ENCODE measurements around the gene MED15. TPM values are rescaled to one million over a fixed set of nuclear protein-coding genes. Genes with fewer than 3 reads are reported as not detected.

Gene MED15
- total and polyA plus RNA-seq, 2 experiments from 2014 or later, result 29.2 to 43.5 TPM

DNA sequence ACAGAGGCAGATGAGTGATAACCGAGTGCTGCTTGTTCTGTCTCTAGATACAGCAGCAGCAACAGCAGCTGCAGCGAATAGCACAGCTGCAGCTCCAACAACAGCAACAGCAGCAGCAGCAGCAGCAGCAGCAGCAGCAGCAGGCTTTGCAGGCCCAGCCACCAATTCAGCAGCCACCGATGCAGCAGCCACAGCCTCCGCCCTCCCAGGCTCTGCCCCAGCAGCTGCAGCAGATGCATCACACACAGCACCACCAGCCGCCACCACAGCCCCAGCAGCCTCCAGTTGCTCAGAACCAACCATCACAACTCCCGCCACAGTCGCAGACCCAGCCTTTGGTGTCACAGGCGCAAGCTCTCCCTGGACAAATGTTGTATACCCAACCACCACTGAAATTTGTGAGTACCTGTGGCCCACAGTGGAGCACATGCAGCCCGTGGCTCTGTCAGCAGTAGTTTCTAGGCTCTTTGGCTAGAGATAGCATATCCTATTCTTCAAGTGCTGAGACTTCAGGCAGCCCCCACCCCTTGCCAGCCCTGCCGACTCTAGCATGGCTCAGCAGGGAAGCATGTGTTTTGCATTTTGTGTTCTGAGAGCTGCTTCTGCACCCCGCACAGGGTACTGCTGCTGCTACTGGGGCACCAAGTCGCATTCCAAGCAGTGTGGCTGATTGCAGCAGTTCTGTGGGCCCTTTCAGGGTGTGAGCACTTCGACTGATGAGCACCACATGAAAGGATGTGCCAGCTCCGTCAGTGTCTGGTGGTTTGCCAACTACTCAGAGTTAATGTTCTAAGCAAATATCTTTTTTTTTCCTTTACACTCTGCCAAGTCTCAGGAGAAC lies 59.2 kb downstream of the MED15 start (continued):
- TF ChIP-seq, protein P1, sequence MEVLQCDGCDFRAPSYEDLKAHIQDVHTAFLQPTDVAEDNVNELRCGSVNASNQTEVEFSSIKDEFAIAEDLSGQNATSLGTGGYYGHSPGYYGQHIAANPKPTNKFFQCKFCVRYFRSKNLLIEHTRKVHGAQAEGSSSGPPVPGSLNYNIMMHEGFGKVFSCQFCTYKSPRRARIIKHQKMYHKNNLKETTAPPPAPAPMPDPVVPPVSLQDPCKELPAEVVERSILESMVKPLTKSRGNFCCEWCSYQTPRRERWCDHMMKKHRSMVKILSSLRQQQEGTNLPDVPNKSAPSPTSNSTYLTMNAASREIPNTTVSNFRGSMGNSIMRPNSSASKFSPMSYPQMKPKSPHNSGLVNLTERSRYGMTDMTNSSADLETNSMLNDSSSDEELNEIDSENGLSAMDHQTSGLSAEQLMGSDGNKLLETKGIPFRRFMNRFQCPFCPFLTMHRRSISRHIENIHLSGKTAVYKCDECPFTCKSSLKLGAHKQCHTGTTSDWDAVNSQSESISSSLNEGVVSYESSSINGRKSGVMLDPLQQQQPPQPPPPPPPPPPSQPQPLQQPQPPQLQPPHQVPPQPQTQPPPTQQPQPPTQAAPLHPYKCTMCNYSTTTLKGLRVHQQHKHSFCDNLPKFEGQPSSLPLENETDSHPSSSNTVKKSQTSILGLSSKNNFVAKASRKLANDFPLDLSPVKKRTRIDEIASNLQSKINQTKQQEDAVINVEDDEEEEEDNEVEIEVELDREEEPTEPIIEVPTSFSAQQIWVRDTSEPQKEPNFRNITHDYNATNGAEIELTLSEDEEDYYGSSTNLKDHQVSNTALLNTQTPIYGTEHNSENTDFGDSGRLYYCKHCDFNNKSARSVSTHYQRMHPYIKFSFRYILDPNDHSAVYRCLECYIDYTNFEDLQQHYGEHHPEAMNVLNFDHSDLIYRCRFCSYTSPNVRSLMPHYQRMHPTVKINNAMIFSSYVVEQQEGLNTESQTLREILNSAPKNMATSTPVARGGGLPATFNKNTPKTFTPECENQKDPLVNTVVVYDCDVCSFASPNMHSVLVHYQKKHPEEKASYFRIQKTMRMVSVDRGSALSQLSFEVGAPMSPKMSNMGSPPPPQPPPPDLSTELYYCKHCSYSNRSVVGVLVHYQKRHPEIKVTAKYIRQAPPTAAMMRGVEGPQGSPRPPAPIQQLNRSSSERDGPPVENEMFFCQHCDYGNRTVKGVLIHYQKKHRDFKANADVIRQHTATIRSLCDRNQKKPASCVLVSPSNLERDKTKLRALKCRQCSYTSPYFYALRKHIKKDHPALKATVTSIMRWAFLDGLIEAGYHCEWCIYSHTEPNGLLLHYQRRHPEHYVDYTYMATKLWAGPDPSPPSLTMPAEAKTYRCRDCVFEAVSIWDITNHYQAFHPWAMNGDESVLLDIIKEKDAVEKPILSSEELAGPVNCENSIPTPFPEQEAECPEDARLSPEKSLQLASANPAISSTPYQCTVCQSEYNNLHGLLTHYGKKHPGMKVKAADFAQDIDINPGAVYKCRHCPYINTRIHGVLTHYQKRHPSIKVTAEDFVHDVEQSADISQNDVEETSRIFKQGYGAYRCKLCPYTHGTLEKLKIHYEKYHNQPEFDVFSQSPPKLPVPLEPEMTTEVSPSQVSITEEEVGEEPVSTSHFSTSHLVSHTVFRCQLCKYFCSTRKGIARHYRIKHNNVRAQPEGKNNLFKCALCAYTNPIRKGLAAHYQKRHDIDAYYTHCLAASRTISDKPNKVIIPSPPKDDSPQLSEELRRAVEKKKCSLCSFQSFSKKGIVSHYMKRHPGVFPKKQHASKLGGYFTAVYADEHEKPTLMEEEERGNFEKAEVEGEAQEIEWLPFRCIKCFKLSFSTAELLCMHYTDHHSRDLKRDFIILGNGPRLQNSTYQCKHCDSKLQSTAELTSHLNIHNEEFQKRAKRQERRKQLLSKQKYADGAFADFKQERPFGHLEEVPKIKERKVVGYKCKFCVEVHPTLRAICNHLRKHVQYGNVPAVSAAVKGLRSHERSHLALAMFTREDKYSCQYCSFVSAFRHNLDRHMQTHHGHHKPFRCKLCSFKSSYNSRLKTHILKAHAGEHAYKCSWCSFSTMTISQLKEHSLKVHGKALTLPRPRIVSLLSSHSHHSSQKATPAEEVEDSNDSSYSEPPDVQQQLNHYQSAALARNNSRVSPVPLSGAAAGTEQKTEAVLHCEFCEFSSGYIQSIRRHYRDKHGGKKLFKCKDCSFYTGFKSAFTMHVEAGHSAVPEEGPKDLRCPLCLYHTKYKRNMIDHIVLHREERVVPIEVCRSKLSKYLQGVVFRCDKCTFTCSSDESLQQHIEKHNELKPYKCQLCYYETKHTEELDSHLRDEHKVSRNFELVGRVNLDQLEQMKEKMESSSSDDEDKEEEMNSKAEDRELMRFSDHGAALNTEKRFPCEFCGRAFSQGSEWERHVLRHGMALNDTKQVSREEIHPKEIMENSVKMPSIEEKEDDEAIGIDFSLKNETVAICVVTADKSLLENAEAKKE (CRISPR knock-in tag; IDR thresholded peaks at IDR 0.05), result no peak
- TF ChIP-seq, protein P2, sequence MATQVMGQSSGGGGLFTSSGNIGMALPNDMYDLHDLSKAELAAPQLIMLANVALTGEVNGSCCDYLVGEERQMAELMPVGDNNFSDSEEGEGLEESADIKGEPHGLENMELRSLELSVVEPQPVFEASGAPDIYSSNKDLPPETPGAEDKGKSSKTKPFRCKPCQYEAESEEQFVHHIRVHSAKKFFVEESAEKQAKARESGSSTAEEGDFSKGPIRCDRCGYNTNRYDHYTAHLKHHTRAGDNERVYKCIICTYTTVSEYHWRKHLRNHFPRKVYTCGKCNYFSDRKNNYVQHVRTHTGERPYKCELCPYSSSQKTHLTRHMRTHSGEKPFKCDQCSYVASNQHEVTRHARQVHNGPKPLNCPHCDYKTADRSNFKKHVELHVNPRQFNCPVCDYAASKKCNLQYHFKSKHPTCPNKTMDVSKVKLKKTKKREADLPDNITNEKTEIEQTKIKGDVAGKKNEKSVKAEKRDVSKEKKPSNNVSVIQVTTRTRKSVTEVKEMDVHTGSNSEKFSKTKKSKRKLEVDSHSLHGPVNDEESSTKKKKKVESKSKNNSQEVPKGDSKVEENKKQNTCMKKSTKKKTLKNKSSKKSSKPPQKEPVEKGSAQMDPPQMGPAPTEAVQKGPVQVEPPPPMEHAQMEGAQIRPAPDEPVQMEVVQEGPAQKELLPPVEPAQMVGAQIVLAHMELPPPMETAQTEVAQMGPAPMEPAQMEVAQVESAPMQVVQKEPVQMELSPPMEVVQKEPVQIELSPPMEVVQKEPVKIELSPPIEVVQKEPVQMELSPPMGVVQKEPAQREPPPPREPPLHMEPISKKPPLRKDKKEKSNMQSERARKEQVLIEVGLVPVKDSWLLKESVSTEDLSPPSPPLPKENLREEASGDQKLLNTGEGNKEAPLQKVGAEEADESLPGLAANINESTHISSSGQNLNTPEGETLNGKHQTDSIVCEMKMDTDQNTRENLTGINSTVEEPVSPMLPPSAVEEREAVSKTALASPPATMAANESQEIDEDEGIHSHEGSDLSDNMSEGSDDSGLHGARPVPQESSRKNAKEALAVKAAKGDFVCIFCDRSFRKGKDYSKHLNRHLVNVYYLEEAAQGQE (IDR thresholded peaks at IDR 0.05; ENCODE audit: unreplicated experiment), result no peak
- TF ChIP-seq NANOG (IDR thresholded peaks at IDR 0.05; ENCODE audit: borderline replicate concordance) (no peak), EZH2 (IDR thresholded peaks at IDR 0.05; ENCODE audit: low read depth, unreplicated experiment) (no peak)
